ENCODE results near the gene M6PR.

- TF ChIP-seq, protein P1, sequence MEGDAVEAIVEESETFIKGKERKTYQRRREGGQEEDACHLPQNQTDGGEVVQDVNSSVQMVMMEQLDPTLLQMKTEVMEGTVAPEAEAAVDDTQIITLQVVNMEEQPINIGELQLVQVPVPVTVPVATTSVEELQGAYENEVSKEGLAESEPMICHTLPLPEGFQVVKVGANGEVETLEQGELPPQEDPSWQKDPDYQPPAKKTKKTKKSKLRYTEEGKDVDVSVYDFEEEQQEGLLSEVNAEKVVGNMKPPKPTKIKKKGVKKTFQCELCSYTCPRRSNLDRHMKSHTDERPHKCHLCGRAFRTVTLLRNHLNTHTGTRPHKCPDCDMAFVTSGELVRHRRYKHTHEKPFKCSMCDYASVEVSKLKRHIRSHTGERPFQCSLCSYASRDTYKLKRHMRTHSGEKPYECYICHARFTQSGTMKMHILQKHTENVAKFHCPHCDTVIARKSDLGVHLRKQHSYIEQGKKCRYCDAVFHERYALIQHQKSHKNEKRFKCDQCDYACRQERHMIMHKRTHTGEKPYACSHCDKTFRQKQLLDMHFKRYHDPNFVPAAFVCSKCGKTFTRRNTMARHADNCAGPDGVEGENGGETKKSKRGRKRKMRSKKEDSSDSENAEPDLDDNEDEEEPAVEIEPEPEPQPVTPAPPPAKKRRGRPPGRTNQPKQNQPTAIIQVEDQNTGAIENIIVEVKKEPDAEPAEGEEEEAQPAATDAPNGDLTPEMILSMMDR (IDR thresholded peaks at IDR 0.05), result no peak
- TF ChIP-seq POLR2A (IDR thresholded peaks at IDR 0.05), result no peak
Observed at GRCh38 chr12:8958066-8958465, 8.6 kb upstream of the M6PR start.

Data from Peyer's patch (tissue), 4 donors.